ENCODE measurements around the gene SLC13A2.
"Not testable (repeated sequence)": the region's sequence is repeated elsewhere in the genome, so short reads cannot be mapped to it uniquely, and the experiment has no call there.

Gene SLC13A2, protein sequence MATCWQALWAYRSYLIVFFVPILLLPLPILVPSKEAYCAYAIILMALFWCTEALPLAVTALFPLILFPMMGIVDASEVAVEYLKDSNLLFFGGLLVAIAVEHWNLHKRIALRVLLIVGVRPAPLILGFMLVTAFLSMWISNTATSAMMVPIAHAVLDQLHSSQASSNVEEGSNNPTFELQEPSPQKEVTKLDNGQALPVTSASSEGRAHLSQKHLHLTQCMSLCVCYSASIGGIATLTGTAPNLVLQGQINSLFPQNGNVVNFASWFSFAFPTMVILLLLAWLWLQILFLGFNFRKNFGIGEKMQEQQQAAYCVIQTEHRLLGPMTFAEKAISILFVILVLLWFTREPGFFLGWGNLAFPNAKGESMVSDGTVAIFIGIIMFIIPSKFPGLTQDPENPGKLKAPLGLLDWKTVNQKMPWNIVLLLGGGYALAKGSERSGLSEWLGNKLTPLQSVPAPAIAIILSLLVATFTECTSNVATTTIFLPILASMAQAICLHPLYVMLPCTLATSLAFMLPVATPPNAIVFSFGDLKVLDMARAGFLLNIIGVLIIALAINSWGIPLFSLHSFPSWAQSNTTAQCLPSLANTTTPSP

DNA sequence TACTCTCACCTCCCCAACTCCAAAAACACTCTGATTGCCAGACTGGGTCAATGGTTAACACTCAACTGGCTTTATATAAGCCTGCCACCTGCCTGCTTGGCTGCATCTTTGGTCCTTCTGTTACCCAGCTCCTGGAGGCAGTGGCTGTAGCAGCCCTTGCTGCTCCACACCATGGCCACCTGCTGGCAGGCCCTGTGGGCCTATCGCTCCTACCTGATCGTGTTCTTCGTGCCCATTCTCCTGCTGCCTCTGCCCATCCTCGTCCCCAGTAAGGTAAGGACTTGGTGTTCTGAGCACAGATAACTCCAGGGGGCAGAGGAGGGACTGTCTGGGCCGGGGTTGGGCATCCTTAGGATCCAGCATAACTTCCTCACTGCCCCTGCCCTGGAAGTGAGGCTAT lies at the start of gene SLC13A2:
Gene SLC13A2, plus strand, starts transcription at position 103 of the 400 bp plus-strand sequence. Its CDS starts 69 bp downstream, at position 172.
- DNase-seq: peak; percentile 32

DNA sequence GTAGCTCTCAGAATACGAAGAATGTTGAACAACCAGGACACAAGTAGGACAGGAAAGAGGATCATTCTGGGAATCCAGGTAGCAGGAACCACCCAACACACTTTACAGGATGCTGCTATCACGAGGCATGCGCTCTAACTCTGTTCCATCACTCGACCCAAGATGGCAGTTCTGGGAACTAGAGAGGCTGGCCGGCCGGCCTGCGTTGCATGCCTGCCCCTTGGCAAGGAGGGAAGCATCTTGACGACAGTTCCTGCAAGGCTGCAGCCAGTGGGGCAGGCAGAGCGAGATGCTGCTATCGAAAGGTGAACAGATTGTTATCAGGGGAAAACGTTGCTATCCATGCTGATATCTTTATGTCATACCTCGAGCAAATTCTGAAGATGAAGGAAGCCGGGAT lies 48.2 kb upstream of the SLC13A2 start:
- no peak for DNase-seq

DNA sequence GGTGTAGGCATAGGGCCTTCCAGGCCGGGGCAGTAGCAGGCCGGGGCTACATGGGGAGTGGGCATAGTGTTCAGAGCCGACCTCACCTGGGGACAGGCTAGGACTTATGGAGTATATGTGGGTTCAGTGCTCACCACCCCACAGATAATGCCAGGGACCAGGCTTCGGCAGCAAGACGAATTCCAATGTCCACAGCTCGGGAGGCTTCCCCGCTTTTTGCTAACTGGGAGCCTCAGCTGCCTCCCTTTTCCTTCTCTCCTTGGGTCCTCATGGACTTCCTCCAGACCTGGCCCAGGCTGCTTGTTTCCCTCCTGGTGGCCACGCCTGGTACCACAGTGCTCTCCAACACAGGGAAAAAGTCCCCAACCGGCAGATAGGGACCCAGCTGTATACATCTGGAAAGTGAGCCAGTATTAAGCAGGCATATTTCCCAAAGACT lies 47.3 kb upstream of the SLC13A2 start:
- peak; percentile 46 for DNase-seq

DNA sequence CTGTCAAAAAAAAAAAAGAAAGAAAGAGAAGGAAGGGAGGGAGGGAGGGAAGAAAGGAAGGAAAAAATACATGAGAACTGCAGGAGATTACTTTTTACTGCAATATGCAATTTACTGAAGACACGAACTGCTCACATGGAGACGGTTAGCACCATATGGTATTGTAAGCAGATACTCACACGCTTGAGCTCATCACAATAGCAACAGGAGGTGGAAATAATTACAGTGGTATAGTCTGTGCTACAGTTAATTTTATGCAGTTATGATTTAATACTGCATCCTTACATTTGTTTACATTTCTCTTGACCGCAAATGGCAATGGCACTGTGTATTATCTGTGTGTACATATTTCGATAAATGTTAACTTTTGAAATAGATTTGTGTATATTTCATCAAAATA lies 46.1 kb upstream of the SLC13A2 start:
- DNase-seq: no peak

DNA sequence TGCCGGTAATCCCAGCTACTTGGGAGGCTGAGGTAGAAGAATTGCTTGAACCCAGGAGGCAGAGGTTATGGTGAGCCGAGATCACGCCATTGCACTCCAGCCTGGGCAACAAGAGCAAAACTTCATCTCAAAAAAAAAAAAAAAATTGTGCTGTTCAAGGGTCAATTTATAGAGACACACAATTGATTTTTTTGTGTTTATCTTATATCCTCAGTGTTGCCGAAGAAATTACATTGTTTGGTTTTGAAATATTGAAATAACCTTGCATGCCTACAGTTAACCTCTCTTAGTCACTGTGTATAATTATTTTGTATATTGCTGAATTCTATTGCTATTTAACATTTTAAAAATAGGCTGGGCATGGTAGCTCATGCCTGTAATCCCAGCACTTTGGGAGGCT lies 45.5 kb upstream of the SLC13A2 start:
- not testable (repeated sequence) for DNase-seq

DNA sequence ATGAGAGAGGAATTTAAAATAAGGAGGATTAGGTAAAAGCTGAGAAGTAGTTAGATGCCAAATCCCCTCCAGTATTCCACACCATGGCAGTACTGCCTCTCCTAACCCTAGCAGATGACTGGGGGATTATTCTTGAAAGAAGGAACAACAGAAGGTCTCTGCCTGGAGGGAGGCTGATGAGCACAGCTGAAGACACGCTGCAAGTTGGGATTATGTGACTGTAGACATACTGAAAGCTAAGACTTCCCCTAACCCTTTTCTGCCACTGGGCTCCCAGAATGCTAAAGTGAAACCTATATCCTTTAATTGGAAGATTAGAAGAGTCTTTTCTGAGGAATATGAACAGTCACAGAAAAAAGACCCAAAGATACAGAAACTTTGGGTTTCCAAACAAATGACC lies 39.7 kb upstream of the SLC13A2 start:
- no peak for DNase-seq

DNA sequence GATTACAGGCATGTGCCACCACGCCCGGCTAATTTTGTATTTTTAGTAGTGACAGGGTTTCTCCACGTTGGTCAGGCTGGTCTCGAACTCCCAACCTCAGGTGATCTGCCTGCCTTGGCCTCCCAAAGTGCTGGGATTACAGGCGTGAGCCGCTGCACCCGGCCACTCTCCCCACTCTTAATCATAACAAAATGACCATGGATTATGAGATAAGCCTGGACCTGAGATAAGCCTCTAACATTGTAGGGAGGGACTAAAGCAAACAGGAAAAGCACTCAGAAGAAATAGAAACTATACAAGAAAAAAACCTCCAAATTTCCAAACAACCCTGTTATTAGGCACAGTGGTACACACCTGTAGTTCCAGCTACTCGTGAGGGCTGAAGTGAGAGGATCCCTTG lies 39.1 kb upstream of the SLC13A2 start:
- not testable (repeated sequence) for DNase-seq

DNA sequence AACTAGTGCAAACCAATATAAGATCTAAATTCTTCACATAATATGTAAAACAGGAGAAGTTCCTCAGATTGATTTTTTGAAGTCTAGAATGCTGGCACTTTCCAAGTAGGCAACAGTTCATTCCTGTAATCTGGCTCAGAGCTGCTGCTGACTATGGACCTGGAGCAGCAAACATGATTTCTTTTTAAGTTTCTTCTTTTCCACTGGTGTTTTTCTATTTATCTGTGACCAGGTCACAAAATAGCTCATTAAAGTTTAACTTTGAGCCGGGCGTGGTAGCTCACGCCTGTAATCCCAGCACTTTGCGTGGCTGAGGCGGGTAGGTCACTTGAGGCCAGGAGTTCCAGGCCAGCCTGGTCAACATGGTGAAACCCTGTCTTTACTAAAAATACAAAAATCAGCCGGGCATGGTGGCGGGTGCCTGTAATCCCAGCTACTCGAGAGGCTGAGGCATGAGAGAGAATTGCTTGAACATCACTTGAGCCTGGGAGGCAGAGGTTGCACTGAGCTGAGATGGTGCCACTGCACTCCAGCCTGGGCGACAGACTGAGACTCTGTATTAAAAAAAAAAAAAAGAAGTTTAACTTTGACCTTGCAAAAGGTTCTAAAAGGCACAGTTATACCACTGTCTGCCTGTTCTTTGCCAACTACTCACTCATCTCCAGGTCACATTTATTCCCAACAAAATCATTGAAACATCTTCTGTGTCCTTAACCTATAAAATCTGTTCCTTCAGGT lies 29.4 kb upstream of the SLC13A2 start:
- DNase-seq: no peak

DNA sequence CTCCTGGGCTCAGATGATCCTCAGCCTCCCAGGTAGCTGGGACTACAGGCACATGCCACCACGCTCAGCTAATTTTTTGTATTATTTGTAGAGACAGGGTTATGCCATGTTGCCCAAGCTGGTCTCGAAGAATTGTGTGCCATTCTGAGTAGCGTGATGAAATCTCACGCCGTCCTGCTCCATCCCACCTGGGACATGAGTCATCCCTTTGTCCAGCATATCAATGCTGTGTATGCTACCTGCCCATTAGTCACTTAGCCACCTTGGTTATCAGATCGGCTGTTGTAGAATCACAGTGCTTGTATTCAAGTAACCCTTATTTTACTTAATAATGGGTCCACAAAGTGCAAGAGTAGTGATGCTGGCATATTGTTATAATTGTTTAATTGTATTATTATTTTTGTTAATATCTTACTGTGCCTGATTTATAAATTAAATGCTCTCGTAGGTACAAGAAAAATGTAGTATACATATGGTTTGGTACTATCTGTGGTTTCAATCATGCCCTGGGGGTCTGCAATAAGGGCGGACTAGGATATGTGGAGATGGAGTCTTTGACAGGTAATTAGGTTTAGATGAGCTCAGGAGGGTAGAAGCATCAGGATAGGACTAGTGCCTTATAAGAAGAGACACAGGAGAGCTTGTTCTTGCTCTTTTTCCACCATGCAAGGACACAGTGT lies 26.6 kb upstream of the SLC13A2 start:
- DNase-seq: peak; percentile 25

DNA sequence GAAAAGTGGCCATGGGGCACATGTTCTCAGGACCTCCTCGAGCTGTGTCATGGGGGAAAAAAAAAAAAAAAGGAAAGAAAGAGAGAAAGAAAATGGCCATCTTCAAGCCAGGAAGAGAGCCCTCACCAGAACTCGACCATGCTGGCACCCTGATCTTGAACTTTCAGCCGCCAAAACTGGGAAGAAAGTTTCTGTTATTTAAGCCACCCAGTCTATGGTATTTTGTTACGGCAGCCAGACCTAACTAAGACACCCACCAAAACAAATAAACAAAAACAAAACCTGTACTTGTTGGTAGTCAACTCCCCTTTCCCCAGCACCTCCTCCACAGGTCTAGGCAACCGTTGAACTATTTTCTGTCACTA lies 26.1 kb upstream of the SLC13A2 start:
- no peak for DNase-seq

DNA sequence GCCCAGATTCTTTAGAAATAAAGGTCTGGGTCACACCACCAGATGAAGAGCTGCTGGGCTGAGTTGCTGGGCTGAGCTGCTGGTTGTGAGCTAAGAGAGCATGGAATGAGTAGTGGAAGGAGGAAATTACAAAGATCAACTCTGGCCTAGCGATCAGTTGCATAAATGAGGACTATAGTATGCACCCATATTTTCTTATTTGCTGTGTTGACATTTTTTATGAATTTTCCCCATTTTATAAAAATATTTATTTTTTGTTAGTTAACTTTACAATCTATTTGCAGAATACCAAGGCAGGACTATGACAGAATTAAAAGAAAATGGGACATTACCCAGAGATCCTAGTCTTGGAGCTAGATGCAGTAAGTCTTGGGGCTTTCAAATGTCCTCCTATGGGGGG lies 23.6 kb upstream of the SLC13A2 start:
- DNase-seq: no peak

DNA sequence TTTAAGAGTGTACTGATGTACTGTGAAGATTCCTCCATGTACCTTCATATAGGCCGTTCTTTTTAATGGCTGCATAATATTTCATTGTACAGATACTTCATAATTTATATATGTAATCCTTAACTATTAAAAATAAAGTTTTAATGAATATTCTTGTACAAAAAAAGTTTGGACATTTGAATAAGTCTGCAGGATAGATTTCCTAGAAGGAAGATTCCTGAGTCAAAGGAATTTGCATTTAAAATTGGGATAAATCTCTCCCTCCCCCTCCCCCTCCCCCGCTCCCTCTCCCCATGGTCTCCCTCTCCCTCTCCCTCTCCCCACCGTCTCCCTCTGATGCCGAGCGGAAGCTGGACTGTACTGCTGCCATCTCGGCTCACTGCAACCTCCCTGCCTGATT lies 15.6 kb upstream of the SLC13A2 start:
- no peak for DNase-seq

DNA sequence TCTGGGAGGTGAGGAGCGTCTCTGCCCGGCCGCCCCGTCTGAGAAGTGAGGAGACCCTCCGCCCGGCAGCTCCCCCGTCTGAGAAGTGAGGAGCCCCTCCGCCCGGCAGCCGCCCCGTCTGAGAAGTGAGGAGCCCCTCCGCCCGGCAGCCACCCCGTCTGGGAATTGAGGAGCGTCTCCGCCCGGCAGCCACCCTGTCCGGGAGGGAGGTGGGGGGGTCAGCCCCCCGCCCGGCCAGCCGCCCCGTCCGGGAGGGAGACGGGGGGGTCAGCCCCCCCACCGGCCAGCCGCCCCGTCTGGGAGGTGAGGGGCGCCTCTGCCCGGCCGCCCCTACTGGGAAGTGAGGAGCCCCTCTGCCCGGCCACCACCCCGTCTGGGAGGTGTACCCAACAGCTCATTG lies 14.6 kb upstream of the SLC13A2 start:
- DNase-seq: not testable (repeated sequence)

DNA sequence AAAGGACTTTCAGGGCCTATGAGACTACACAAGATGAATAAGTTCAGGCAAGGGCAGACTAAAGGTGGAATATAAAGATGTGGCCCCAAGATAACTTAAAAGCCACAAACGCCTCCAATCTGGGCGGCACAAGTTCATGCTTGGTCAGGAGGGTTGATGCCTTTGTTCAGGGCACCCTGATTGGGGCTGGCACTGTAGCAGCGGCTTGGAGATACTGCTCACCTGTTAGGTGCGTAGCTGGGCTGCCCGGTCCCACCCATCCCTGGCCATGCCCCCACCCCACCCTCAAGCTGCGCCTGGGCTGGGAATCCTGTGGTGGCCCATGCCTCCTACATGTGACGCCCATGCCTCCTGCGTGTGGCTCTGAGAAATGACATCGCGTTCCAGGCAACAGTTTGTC lies 12.5 kb upstream of the SLC13A2 start:
- no peak for DNase-seq

DNA sequence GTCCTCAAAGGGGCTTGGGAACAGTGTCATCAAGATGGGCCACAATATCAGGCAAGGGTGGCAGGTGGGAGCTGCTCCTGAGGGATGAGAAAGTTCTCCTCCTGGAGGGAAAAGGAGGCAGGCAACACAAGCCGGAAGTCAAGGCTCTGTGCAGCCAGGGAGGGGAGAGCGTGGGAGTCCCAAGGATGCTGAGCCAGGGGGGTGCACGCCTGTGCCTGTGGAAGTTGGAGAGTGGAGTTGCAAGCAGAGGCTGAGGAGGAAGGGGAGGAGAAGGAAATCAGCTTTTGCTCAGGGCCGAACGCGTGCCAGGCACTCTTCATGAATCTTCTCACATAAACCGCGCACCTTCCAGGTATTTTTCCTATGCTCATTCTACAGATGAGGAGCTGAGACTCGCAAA lies 7.4 kb upstream of the SLC13A2 start:
- no peak for DNase-seq

DNA sequence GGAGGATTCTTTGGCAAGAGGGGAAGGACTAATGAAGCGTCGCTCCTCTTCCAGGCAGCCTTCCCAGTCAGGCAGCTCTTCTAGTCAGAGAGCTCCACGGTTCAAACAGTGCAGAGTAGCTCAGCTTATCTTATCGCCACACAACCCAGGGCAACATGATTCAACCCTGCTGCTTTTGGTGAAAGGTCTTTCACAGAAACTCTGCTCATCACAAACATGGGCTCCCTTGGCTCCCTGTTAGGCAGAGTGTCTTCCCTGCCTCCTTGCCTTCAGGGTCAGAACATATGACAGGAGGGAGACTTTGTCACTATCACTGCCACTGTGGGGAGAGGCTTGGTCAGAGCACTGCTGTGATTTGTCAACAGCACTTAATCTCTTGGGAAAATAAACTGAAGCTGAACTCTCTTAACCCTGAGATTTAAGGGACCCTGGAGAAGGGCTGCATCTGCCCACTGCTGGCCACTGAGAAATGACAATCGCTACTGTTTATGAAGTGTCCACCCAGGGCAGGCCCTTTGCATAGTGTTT lies 6.9 kb upstream of the SLC13A2 start:
- DNase-seq: no peak

DNA sequence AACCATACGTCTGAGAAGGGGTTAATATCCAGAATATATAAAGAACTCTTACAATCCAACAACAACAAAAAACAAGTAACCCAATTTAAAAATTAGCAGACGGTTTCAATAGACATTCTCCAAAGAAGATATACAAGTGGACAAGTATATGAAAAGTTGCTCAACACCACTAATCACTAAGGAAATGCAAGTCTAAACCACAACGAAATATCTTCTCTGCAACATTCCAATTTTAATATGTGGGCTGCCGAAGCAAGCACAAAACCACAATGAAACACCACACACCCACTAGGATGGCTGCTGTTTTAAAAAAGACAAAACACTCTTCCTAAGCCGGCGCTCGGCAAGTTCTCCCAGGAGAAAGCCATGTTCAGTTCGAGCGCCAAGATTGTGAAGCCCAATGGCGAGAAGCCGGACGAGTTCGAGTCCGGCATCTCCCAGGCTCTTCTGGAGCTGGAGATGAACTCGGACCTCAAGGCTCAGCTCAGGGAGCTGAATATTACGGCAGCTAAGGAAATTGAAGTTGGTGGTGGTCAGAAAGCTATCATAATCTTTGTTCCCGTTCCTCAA lies 5.9 kb upstream of the SLC13A2 start:
- DNase-seq: no peak

DNA sequence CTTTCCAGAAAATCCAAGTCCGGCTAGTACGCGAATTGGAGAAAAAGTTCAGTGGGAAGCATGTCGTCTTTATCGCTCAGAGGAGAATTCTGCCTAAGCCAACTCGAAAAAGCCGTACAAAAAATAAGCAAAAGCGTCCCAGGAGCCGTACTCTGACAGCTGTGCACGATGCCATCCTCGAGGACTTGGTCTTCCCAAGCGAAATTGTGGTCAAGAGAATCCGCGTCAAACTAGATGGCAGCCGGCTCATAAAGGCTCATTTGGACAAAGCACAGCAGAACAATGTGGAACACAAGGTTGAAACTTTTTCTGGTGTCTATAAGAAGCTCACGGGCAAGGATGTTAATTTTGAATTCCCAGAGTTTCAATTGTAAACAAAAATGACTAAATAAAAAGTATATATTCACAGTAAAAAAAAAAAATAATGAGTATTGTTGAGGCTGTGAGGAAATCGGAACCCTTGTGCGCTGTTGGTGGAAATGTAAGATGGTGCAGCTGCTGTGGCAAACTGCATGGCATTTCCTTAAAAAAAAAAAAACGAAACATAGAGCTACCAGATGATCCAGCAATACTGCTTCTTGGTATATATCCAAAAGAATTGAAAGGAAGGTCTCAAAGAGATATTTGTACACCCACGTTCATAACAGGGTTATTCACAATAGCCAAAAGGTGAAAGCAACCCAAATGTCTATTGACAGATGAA lies 5.3 kb upstream of the SLC13A2 start:
- not testable (repeated sequence) for DNase-seq

DNA sequence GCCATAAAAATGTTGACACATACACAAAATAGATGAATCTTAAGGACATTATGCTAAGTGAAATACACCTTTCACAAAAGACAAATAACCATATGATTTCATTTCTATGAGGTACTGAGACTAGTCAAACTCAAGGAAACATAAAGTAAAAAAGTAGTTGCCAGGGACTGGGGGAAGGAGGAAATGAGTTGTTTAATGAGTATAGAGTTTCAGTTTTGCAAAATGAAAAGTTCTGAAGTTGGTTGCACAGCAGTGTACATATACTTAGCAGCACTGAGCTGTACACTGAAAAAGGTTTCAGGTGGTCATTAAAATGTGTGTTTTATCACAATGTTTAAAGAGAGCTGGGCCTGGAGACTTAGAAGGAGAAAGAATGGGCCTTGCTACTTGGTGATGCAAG lies 4.7 kb upstream of the SLC13A2 start:
- DNase-seq: peak; percentile 40

DNA sequence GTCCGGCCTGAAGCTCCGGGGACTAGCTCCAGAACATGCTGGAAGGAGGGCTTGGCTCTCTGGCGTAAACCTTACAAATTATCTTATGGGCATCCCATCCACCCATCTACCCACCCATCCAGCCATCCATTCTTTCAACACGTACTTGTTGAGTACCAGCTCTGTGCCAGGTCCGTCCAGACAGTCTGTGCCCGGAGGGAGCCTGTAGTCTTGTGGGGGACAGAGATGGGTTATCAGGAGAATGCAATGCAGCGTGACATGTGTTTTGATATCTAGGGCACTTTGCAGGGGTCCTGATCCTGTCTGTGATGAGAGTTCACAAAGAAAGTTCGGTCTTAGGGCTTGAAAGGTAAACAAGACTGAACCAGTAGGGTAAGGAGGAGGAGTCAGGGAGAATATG lies 4.1 kb upstream of the SLC13A2 start:
- no peak for DNase-seq

DNA sequence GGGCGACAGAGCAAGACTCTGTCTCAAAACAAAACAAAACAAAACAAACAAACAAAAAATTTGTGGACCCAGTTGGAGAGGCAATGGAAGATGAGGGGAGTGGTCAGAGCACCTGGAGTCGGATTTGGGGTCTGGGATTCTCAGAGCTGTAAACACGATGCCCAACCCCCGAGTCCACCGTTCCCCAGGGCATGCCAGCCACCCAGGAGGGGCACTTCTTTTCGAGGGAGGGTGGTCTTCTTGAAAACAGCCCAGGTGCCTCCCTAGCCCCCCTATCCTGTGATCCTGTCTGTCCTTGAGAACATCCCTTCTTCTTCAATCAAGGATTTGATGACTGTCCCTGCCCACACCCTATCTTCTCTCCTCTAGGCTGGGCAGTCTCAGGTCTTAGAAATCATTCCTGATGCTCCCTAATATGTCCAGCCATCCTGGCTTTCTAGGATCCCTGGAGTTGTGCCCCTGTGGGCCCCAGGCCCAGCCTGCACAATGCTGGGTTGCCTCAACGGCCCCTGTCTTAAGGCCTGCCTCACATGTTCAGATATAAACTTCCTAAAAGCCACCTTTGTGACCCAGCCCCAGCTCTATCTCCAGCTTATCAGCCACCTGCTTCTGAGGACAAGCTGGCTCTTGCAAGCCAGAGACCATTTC lies 3.1 kb upstream of the SLC13A2 start:
- DNase-seq: no peak

All from DMS53 (cell line).